WTC11 (cell line): ENCODE results near the gene ADRA1B. TPM values are rescaled to one million over a fixed set of nuclear protein-coding genes. Genes with fewer than 3 reads are reported as not detected.

Experiments
- ATAC-seq: fragments of 200-7000 bp; cut with Tn5 transposase; 2 replicates; pipeline ENCODE4 v1.10.0; 2021; ENCODE audit warnings: mild to moderate bottlenecking, moderate library complexity
- CTCF ChIA-PET: fragments of 300-600 bp; sonication (Branson Sonifier 250); formaldehyde crosslinking; loops from one replicate; lab custom pipeline; 2021; ENCODE audit warnings: antibody characterized with exemption; lab: Charles Lee
- POLR2A ChIA-PET: fragments of 350-600 bp; sonication (Branson Sonifier 250); formaldehyde crosslinking; loops from one replicate; lab custom pipeline; 2021; ENCODE audit warnings: antibody characterized with exemption; lab: Charles Lee
- DNase-seq: peaks from one replicate; pipeline ENCODE4 v3.0.0; 2021; ENCODE audit warnings: low spot score
- H3K27ac Mint-ChIP-seq: 2 replicates; pipeline ENCODE4 v1.8.0; 2021; ENCODE audit warnings: mixed read lengths
- H3K27me3 Mint-ChIP-seq: 2 replicates; pipeline ENCODE4 v1.8.0; 2021; ENCODE audit warnings: low read depth, mild to moderate bottlenecking, moderate library complexity, mixed read lengths
- H3K36me3 Mint-ChIP-seq: 2 replicates; pipeline ENCODE4 v1.8.0; 2021; ENCODE audit warnings: mixed read lengths
- H3K4me1 Mint-ChIP-seq: 2 replicates; pipeline ENCODE4 v1.8.0; 2022; ENCODE audit warnings: mixed read lengths
- H3K4me3 Mint-ChIP-seq: 2 replicates; pipeline ENCODE4 v1.8.0; 2021; ENCODE audit warnings: mild to moderate bottlenecking, moderate library complexity, mixed read lengths
- H3K9me3 Mint-ChIP-seq: 2 replicates; pipeline ENCODE4 v1.8.0; 2021; ENCODE audit warnings: mixed read lengths
- ATF1 ChIP-seq: sonication (generic); formaldehyde crosslinking; IDR thresholded peaks from 2 replicates; pipeline ENCODE4 v1.8.1; 2023; ENCODE audit warnings: mild to moderate bottlenecking, moderate library complexity, missing genetic modification reagents
- ATF2 ChIP-seq: sonication (generic); formaldehyde crosslinking; IDR thresholded peaks from 2 replicates; pipeline ENCODE4 v1.8.1; 2022; ENCODE audit warnings: low read depth, missing genetic modification reagents, borderline replicate concordance
- CREM ChIP-seq: sonication (generic); formaldehyde crosslinking; IDR thresholded peaks from 2 replicates; pipeline ENCODE4 v1.8.1; 2022; ENCODE audit warnings: mild to moderate bottlenecking, missing genetic modification reagents, moderate library complexity
- CTCF ChIP-seq: fragments of 200-600 bp; IDR thresholded peaks from 2 replicates; pipeline ENCODE4 v1.8.0; 2022; ENCODE audit warnings: antibody characterized with exemption
- E2F5 ChIP-seq: sonication (generic); formaldehyde crosslinking; IDR thresholded peaks from 2 replicates; pipeline ENCODE4 v1.8.1; 2022; ENCODE audit warnings: mild to moderate bottlenecking, moderate library complexity, missing genetic modification reagents
- ELF4 ChIP-seq: sonication (generic); formaldehyde crosslinking; IDR thresholded peaks from 2 replicates; pipeline ENCODE4 v1.8.1; 2022; ENCODE audit warnings: low read depth, mild to moderate bottlenecking, moderate library complexity, missing genetic modification reagents
- FOXP1 ChIP-seq: sonication (generic); formaldehyde crosslinking; IDR thresholded peaks from 2 replicates; pipeline ENCODE4 v1.8.0; 2022; ENCODE audit warnings: missing genetic modification reagents, mild to moderate bottlenecking, moderate library complexity, borderline replicate concordance
- GABPB1 ChIP-seq: sonication (generic); formaldehyde crosslinking; IDR thresholded peaks from 2 replicates; pipeline ENCODE4 v1.8.1; 2023; ENCODE audit warnings: mild to moderate bottlenecking, missing genetic modification reagents
- HMGA2 ChIP-seq: fragments of 250-450 bp; sonication (Bioruptor Pico); IDR thresholded peaks from 2 replicates; pipeline ENCODE4 v1.4.0; 2021; ENCODE audit warnings: mild to moderate bottlenecking, moderate library complexity
- HMGXB4 ChIP-seq: sonication (generic); formaldehyde crosslinking; IDR thresholded peaks from 2 replicates; pipeline ENCODE4 v1.8.1; 2023; ENCODE audit warnings: mild to moderate bottlenecking, moderate library complexity, missing genetic modification reagents
- IRF2 ChIP-seq: sonication (generic); formaldehyde crosslinking; IDR thresholded peaks from 2 replicates; pipeline ENCODE4 v1.8.0; 2022; ENCODE audit warnings: low read depth, missing genetic modification reagents, borderline replicate concordance
- MAX ChIP-seq: sonication (generic); formaldehyde crosslinking; IDR thresholded peaks from 2 replicates; pipeline ENCODE4 v1.8.0; 2022; ENCODE audit warnings: mild to moderate bottlenecking, missing genetic modification reagents
- MYBL2 ChIP-seq: sonication (generic); formaldehyde crosslinking; IDR thresholded peaks from 2 replicates; pipeline ENCODE4 v1.8.1; 2023; ENCODE audit warnings: mild to moderate bottlenecking, moderate library complexity, missing genetic modification reagents
- NR1H2 ChIP-seq: sonication (generic); formaldehyde crosslinking; IDR thresholded peaks from 2 replicates; pipeline ENCODE4 v1.9.0; 2021; ENCODE audit warnings: mild to moderate bottlenecking, moderate library complexity, missing genetic modification reagents
- RORB ChIP-seq: fragments of 250-450 bp; sonication (Bioruptor Pico); IDR thresholded peaks from 2 replicates; pipeline ENCODE4 v1.9.0; 2021; ENCODE audit warnings: mild to moderate bottlenecking
- SMAD3 ChIP-seq: sonication (generic); formaldehyde crosslinking; IDR thresholded peaks from 2 replicates; pipeline ENCODE4 v1.8.0; 2022; ENCODE audit warnings: missing genetic modification reagents, mild to moderate bottlenecking, borderline replicate concordance
- SP1 ChIP-seq: sonication (generic); formaldehyde crosslinking; conservative IDR thresholded peaks from 2 replicates; pipeline ENCODE4 v1.8.1; 2022; ENCODE audit warnings: missing genetic modification reagents
- TEAD1 ChIP-seq: sonication (generic); formaldehyde crosslinking; IDR thresholded peaks from 2 replicates; pipeline ENCODE4 v1.8.0; 2022; ENCODE audit warnings: mild to moderate bottlenecking, missing genetic modification reagents
- ZNF263 ChIP-seq: sonication (generic); formaldehyde crosslinking; IDR thresholded peaks from 2 replicates; pipeline ENCODE4 v1.8.1; 2022; ENCODE audit warnings: low read depth, mild to moderate bottlenecking, moderate library complexity, missing genetic modification reagents
- ZNF423 ChIP-seq: fragments of 250-450 bp; sonication (Bioruptor Pico); IDR thresholded peaks from 2 replicates; pipeline ENCODE4 v2.1.2; 2022; ENCODE audit warnings: mild to moderate bottlenecking, moderate library complexity
- ZNF532 ChIP-seq: fragments of 250-450 bp; sonication (Bioruptor Pico); IDR thresholded peaks from 2 replicates; pipeline ENCODE4 v1.9.0; 2021; ENCODE audit warnings: mild to moderate bottlenecking, borderline replicate concordance
- ZNF671 ChIP-seq: fragments of 250-450 bp; sonication (Bioruptor Pico); IDR thresholded peaks from 2 replicates; pipeline ENCODE4 v1.8.0; 2021; ENCODE audit warnings: mild to moderate bottlenecking
- total RNA-seq: library from RNA; stranded (reverse); gene quantifications from 3 replicates; pipeline ENCODE4 v1.2.3, GENCODE V29; 2021

ADRA1B gene
- total RNA-seq, 1 experiment from 2014 or later = 0.11 TPM

GRCh38 chr5:159982421-159983173, 66.3 kb downstream of the ADRA1B start:
- POLR2A ChIA-PET = no interaction called here
- Mint-ChIP-seq H3K4me3 (no peak overlapping the region), H3K27ac (no peak overlapping the region), H3K27me3 (peaks cover 54% of the 10 kb centered on the region), H3K36me3 (no peaks in the 10 kb centered on the region), H3K9me3 (no peaks in the 10 kb centered on the region), H3K4me1 (0 out of 2 replicates have a peak, but pooled peaks cover 3% of the 10 kb centered on the region)
- ATAC-seq = no peak
- no peak for DNase-seq
- no peak for TF ChIP-seq SMAD3 (CRISPR knock-in tag)
- TF ChIP-seq ZNF671 (CRISPR knock-in tag) = no peak
- no peak for TF ChIP-seq ELF4
- TF ChIP-seq RORB = no peak
- no peak for TF ChIP-seq IRF2 (CRISPR knock-in tag)
- no peak for TF ChIP-seq ATF2 (CRISPR knock-in tag)
- CTCF ChIA-PET = no interaction called here

- no peak overlapping the region for H3K27ac Mint-ChIP-seq
- no peak for TF ChIP-seq E2F5 (CRISPR knock-in tag)
- TF ChIP-seq CTCF = peak; percentile 39; the same call in 1 of the 2 replicates
- TF ChIP-seq ATF1 (CRISPR knock-in tag) = peak; percentile 44; the same call in 1 of the 2 replicates
- 0 out of 2 replicates have a peak, but pooled peaks have one; percentile 14 for TF ChIP-seq GABPB1 (CRISPR knock-in tag)
- no peak for TF ChIP-seq NR1H2 (CRISPR knock-in tag)
- TF ChIP-seq ZNF532 (CRISPR knock-in tag) = no peak
- TF ChIP-seq ZNF423 (CRISPR knock-in tag) = peak; percentile 91
- peak; percentile 43; the same call in 1 of the 2 replicates for TF ChIP-seq CREM (CRISPR knock-in tag)
- peak; percentile 88 for TF ChIP-seq HMGXB4
- TF ChIP-seq MAX (CRISPR knock-in tag) = peak; percentile 54; the same call in 1 of the 2 replicates
- peak; percentile 59 for TF ChIP-seq SP1
- no peak for TF ChIP-seq ZNF263 (CRISPR knock-in tag)
- no peak for TF ChIP-seq HMGA2 (CRISPR knock-in tag)
- TF ChIP-seq FOXP1 (CRISPR knock-in tag) = peak; percentile 45; the same call in 1 of the 2 replicates
- TF ChIP-seq MYBL2 (CRISPR knock-in tag) = no peak
- TF ChIP-seq TEAD1 (CRISPR knock-in tag) = 0 out of 2 replicates have a peak, but pooled peaks have one; percentile 22
- TF ChIP-seq, all 79 proteins: peak for 10
- CTCF ChIA-PET = interaction anchor here (0.5 to 3.1 kb wide), 64 partner anchors 9 to 830 kb away, joined by 3 to 70 read pairs (median 4); partner anchors contain the start of genes ADRA1B and TTC1
- ATAC-seq = peak; percentile 94
- Mint-ChIP-seq H3K4me1 (0 out of 2 replicates have a peak, but pooled peaks cover 3% of the 10 kb centered on the region), H3K27me3 (peaks cover 51% of the 10 kb centered on the region), H3K36me3 (peaks cover 4% of the 10 kb centered on the region), H3K9me3 (peaks cover 13% of the 10 kb centered on the region), H3K4me3 (peak overlapping the region; percentile 64)
- POLR2A ChIA-PET = interaction anchor here (1.1 kb wide), 2 partner anchors 94 to 173 kb away, joined by 3 to 4 read pairs; no protein-coding TSS in a partner anchor
- peak; percentile 88 for DNase-seq
Measured at GRCh38 chr5:159987031-159987674, 70.9 kb downstream of the ADRA1B start.
